ENCODE results near the gene BRWD1.

The BRWD1 gene

DNA sequence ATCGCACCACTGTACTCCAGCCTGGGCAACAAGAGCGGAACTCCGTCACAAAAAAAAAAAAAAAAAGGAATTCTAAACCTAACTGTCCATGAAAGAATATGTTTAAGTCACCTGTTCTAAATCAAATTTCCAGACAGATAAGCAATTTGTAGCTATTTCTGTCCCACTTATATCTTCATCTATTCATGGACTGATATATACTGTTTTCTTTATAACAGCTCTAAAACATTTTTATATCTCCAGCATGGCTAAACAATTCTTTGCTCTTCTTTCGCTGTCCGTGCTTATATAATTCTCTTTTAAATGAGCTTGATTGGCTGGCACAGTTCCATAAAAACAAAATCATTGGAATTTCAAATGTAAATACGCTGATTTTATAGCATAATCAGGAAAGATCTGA is 30.5 kb downstream of the BRWD1 start:
- H3K36me3 Mint-ChIP-seq (ENCODE audit: low read depth), result peaks cover 73% of the 10 kb centered on the region
- TF ChIP-seq, protein P1, sequence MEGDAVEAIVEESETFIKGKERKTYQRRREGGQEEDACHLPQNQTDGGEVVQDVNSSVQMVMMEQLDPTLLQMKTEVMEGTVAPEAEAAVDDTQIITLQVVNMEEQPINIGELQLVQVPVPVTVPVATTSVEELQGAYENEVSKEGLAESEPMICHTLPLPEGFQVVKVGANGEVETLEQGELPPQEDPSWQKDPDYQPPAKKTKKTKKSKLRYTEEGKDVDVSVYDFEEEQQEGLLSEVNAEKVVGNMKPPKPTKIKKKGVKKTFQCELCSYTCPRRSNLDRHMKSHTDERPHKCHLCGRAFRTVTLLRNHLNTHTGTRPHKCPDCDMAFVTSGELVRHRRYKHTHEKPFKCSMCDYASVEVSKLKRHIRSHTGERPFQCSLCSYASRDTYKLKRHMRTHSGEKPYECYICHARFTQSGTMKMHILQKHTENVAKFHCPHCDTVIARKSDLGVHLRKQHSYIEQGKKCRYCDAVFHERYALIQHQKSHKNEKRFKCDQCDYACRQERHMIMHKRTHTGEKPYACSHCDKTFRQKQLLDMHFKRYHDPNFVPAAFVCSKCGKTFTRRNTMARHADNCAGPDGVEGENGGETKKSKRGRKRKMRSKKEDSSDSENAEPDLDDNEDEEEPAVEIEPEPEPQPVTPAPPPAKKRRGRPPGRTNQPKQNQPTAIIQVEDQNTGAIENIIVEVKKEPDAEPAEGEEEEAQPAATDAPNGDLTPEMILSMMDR (IDR thresholded peaks at IDR 0.05), result no peak

DNA sequence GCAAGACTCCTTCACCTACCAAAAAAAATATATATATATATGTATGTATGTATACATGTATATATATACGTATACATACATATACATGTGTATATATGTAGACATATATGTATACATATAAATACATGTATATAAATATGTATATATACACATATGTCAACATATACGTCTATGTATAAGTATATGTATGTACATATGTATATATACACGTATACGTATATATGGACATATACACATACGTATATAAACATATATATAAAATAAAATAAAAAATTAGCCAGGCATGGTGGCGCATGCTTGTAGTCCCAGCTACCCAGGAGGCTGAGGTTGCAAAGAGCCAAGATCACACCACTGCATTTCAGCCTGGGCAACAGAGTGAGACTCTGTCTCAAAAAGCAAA is 31.6 kb downstream of the BRWD1 start:
- Mint-ChIP-seq H3K4me3 (no peak overlapping the region), H3K27me3 (ENCODE audit: low read depth, poor library complexity) (no peaks in the 10 kb centered on the region), H3K36me3 (ENCODE audit: low read depth) (peaks cover 68% of the 10 kb centered on the region), H3K27ac (no peak overlapping the region), H3K9me3 (no peaks in the 10 kb centered on the region), H3K4me1 (peaks cover 6% of the 10 kb centered on the region)
- TF ChIP-seq, protein P1 (IDR thresholded peaks at IDR 0.05), result no peak
- DNase-seq, result no peak

More for the DNA sequence above, 30.5 kb downstream of the BRWD1 start:
- Mint-ChIP-seq H3K4me1 (peaks cover 6% of the 10 kb centered on the region), H3K4me3 (no peak overlapping the region), H3K27me3 (ENCODE audit: low read depth, poor library complexity) (no peaks in the 10 kb centered on the region), H3K27ac (no peak overlapping the region), H3K9me3 (no peaks in the 10 kb centered on the region)
- no peak for DNase-seq

DNA sequence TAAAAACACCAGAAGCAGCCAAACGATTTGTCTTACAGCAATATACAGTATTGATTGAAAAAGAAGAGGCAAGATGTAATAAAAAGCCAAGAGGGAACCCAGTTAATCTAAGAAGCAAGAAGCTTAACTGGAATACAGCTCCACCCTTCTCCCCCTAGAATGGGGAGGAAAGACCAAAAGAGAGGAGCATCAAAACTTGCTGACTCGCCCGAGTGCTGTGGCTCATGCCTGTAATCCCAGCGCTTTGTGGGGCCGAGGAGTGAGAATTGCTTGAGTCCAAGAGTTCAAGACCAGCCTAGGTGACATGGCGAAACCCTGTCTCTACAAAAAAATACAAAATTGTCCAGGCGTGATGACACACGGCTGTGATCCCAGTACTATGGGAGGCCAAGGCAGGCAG is 32.2 kb downstream of the BRWD1 start:
- Mint-ChIP-seq H3K4me1 (peaks cover 6% of the 10 kb centered on the region), H3K27ac (peak overlapping the region; percentile 21), H3K27me3 (ENCODE audit: low read depth, poor library complexity) (no peaks in the 10 kb centered on the region), H3K9me3 (no peaks in the 10 kb centered on the region), H3K36me3 (ENCODE audit: low read depth) (peaks cover 68% of the 10 kb centered on the region), H3K4me3 (no peak overlapping the region)
- TF ChIP-seq, protein P1 (IDR thresholded peaks at IDR 0.05), result no peak
- DNase-seq, result no peak

- H3K27ac Mint-ChIP-seq, result no peak overlapping the region
- TF ChIP-seq, protein P1 (IDR thresholded peaks at IDR 0.05), result no peak
- peaks cover 73% of the 10 kb centered on the region for H3K36me3 Mint-ChIP-seq (ENCODE audit: low read depth)
- no peak for DNase-seq
- H3K4me3 Mint-ChIP-seq, result no peak overlapping the region
- H3K27me3 Mint-ChIP-seq (ENCODE audit: low read depth, poor library complexity), result no peaks in the 10 kb centered on the region
- H3K4me1 Mint-ChIP-seq, result no peaks in the 10 kb centered on the region
- H3K9me3 Mint-ChIP-seq, result no peaks in the 10 kb centered on the region
These were observed 43.8 kb downstream of the BRWD1 start for GRCh38 chr21:39269620-39270019.

GRCh38 chr21:39265603-39266002 is 47.8 kb downstream of the BRWD1 start:
- Mint-ChIP-seq H3K4me1 (no peaks in the 10 kb centered on the region), H3K36me3 (ENCODE audit: low read depth) (peaks cover 79% of the 10 kb centered on the region), H3K9me3 (no peaks in the 10 kb centered on the region), H3K27me3 (ENCODE audit: low read depth, poor library complexity) (no peaks in the 10 kb centered on the region), H3K4me3 (no peak overlapping the region), H3K27ac (no peak overlapping the region)
- TF ChIP-seq, protein P1 (IDR thresholded peaks at IDR 0.05), result no peak
- no peak for DNase-seq

DNA sequence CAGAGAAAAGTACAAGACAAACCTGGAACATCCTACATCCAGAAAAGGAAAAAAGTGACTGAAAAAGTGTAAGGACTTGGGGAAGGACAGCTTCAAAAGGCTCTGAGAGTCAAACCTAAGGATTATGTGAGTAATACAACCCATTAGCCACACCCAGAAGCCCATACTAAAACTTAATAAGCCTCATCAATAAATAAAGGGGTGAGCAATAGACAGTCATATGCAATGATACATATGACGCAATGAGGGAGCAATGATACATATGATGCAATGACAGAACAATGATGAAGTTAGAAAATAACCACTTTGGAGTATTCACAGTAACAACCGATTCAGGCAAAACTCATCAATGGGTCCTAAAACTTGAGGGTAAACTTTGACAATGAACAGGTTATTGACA is 50.1 kb downstream of the BRWD1 start:
- H3K4me3 Mint-ChIP-seq, result no peak overlapping the region
- TF ChIP-seq, protein P1 (IDR thresholded peaks at IDR 0.05), result no peak
- no peaks in the 10 kb centered on the region for H3K9me3 Mint-ChIP-seq
- peaks cover 73% of the 10 kb centered on the region for H3K36me3 Mint-ChIP-seq (ENCODE audit: low read depth)
- H3K27ac Mint-ChIP-seq, result no peak overlapping the region
- DNase-seq, result no peak
- no peaks in the 10 kb centered on the region for H3K27me3 Mint-ChIP-seq (ENCODE audit: low read depth, poor library complexity)
- H3K4me1 Mint-ChIP-seq, result peaks cover 2% of the 10 kb centered on the region

Measured in nephron progenitor cell (in vitro differentiated cells).